Esophagus (tissue), 2 donors: ENCODE measurements around the gene DDX53. TPM values are rescaled to one million over a fixed set of nuclear protein-coding genes. Genes with fewer than 3 reads are reported as not detected.

Experiments
- H3K27ac ChIP-seq, 2 donors: one replicate each; pipeline ENCODE4 v1.5.1; 2013; ENCODE audit warnings: low read depth in 2 of 2, mild to moderate bottlenecking in 2 of 2, inconsistent platforms in 1 of 2, low read length in 1 of 2, moderate library complexity in 1 of 2
- H3K27me3 ChIP-seq, 2 donors: one replicate each; pipeline ENCODE4 v1.6.1; 2013; ENCODE audit warnings: low read length in 2 of 2, control low read depth in 1 of 2, mild to moderate bottlenecking in 1 of 2; ENCODE audit not compliant: insufficient read depth in 2 of 2, control insufficient read depth in 1 of 2
- H3K36me3 ChIP-seq, 2 donors: one replicate each; pipeline ENCODE4 v1.6.1; 2013; ENCODE audit warnings: low read length in 1 of 2; ENCODE audit not compliant: control insufficient read depth in 2 of 2, insufficient read depth in 2 of 2
- H3K4me1 ChIP-seq, 2 donors: one replicate each; pipeline ENCODE4 v1.6.1; 2013; ENCODE audit warnings: low read length in 1 of 2; ENCODE audit not compliant: control insufficient read depth in 2 of 2, insufficient read depth in 2 of 2
- H3K4me3 ChIP-seq, 2 donors: one replicate each; pipeline ENCODE4 v1.5.1; 2013; ENCODE audit warnings: low read length in 2 of 2, mild to moderate bottlenecking in 2 of 2, low read depth in 1 of 2, moderate library complexity in 1 of 2
- H3K9me3 ChIP-seq, 2 donors: one replicate each; pipeline ENCODE4 v1.6.1; 2013; ENCODE audit warnings: mild to moderate bottlenecking in 2 of 2, low read depth in 1 of 2, low read length in 1 of 2, moderate library complexity in 1 of 2; ENCODE audit not compliant: control insufficient read depth in 2 of 2, insufficient read depth in 1 of 2
- WGBS, 2 donors: extraction: QIAGEN DNeasy Blood & Tissue Kit; methylation state at CpG; one replicate each; pipeline ENCODE4 v1.1.7; 2013; 5-methylcytosine and 5-hydroxymethylcytosine counted together
- polyA plus RNA-seq, 2 donors: library from polyadenylated mRNA; stranded (reverse); fragments of 200-250 nt; gene quantifications; one replicate each; pipeline ENCODE4 v1.2.3, GENCODE V29; 2013
- donor health status: healthy with polysubstance abuse.
- donor health status: Bipolar disorder and iron deficiency.

DDX53 gene
- polyA plus RNA-seq, 2 donors = not detected

DNA sequence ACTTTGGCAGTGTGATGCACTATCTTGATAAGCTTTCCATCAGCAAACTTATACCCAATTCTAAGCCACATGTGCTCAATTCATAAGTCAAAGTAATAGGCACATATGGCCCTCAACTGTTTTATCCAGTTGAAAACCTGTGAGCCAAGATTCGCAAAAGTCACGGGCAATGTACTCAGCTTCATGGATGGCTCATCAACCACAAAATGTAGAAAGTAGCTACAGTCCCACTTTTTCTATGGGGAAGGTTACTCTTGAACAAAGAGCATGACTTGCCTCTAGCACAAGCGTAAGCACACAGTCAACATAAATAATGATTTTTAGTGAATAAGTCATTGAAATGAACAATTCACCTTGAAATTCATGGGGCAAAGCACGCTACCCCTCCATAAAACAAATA lies 25.1 kb upstream of the DDX53 start:
- Histone ChIP-seq H3K27ac (no peak overlapping the region), H3K27me3 (no peaks in the 10 kb centered on the region), H3K36me3 (no peaks in the 10 kb centered on the region), H3K9me3 (no peaks in the 10 kb centered on the region), H3K4me1 (no peaks in the 10 kb centered on the region), H3K4me3 (no peak overlapping the region)
- 80 to 91% methylated on average over 4 of the region's 4 CpGs for WGBS, 2 donors

DNA sequence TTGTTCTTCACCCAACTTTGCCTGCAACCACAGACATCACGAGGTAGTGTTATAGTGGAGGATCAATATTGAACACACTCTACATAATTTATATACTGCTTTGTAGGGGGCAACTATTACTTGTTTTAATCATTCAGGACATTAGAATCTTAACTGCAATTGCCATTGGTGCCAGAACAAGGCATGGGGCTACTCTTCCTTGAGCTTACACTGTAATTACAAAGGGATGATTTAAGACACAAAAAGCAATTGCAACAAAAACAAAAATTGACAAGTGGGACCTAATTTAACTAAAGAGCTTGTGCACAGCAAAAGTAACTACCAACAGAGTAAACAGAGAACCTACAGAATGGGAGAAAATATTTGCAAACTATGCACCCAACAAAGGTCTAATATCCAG lies 24.0 kb upstream of the DDX53 start:
- WGBS, 2 donors = 57 to 73% methylated on average over 1 of the region's 1 CpG
- H3K4me3 ChIP-seq = no peak overlapping the region
- no peaks in the 10 kb centered on the region for H3K27me3 ChIP-seq
- no peak overlapping the region for H3K27ac ChIP-seq
- H3K4me1 ChIP-seq = no peaks in the 10 kb centered on the region
- no peaks in the 10 kb centered on the region for H3K9me3 ChIP-seq
- no peaks in the 10 kb centered on the region for H3K36me3 ChIP-seq

GRCh38 chrX:22985958-22986357 lies 13.8 kb upstream of the DDX53 start:
- Histone ChIP-seq H3K4me3 (no peak overlapping the region), H3K27me3 (no peaks in the 10 kb centered on the region), H3K9me3 (no peaks in the 10 kb centered on the region), H3K36me3 (no peaks in the 10 kb centered on the region), H3K27ac (no peak overlapping the region), H3K4me1 (no peaks in the 10 kb centered on the region)
- WGBS, 2 donors = 84 to 89% methylated on average over 2 of the region's 2 CpGs

DNA sequence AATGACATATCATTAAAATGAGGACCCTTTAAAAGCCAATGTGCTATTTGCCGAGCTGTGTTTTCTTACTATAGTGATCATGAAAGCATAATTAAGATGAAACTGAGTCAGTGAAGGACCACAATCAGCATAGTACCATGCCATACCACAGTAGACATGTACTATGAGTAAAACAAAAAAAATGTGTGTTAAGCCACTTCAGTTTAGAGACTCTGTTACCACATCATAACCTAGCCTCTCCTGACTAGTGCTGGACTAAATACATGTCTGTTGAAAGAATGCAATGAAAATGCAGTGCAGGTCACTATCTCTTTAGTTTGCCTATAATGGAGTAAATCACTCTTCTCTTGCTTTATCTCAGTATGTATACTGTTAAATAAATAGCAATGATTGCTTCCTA lies 12.3 kb upstream of the DDX53 start:
- no peaks in the 10 kb centered on the region for H3K36me3 ChIP-seq
- H3K9me3 ChIP-seq = no peaks in the 10 kb centered on the region
- no peaks in the 10 kb centered on the region for H3K4me1 ChIP-seq
- H3K4me3 ChIP-seq = no peak overlapping the region
- no peaks in the 10 kb centered on the region for H3K27me3 ChIP-seq
- 77 to 79% methylated on average over 1 of the region's 1 CpG for WGBS, 2 donors
- no peak overlapping the region for H3K27ac ChIP-seq

DNA sequence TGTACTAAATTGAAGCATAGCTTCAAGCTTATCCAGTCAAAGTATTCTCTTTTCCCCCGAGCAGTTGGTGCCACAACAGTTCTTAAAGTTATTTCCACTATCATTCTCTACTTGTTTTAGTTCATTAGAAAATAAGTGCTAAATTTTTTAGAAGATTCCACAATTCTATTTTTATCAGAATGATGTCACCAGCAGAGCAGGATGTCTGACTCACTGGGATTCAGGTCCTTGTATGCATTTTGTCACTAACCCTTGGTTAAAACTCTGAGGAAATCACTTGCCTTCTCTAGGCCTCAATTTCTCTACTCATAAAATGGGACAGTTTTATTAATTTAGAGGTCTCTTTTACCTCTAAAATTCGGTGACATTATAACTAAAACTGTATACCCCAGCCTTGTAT lies 3.4 kb downstream of the DDX53 start:
- Histone ChIP-seq H3K36me3 (no peaks in the 10 kb centered on the region), H3K4me3 (no peak overlapping the region), H3K27me3 (no peaks in the 10 kb centered on the region), H3K4me1 (no peaks in the 10 kb centered on the region), H3K9me3 (no peaks in the 10 kb centered on the region), H3K27ac (no peak overlapping the region)
- 55 to 74% methylated on average over 2 of the region's 2 CpGs for WGBS, 2 donors

DNA sequence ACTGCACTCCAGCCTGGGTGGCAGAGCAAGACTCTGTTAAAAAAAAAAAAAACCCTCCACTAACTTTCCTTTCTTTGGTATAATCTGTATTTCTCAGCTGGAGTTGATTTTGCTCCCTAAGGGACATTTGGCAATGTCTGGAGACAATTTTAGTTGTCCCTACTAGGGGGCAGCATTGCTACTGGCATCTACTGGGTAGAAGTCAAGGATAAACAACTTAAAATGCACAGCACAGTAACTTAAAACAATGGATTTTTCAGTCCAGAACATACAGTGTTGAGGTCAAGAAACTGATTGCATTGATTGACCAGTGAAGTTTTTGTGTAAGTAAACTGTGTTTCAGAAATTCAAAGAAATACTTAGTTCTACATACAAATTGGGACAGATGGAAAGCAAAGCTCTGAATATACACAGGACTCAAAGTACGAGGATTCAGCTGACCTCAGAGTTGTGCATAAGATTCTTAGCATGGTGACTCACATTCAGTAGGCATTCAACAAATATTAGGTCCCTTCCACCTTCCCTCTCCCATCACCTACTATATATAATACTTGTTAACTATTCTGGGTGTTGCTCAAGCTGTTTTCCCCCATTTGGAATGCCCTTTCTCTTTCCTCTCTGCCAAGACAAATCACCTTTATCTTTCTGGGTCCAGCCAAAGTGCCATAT lies 8.8 kb downstream of the DDX53 start:
- no peaks in the 10 kb centered on the region for H3K36me3 ChIP-seq
- H3K9me3 ChIP-seq = no peaks in the 10 kb centered on the region
- H3K4me1 ChIP-seq = no peaks in the 10 kb centered on the region
- H3K27ac ChIP-seq = no peak overlapping the region
- WGBS, 2 donors = 53 to 57% methylated on average over 1 of the region's 1 CpG
- no peaks in the 10 kb centered on the region for H3K27me3 ChIP-seq
- no peak overlapping the region for H3K4me3 ChIP-seq

DNA sequence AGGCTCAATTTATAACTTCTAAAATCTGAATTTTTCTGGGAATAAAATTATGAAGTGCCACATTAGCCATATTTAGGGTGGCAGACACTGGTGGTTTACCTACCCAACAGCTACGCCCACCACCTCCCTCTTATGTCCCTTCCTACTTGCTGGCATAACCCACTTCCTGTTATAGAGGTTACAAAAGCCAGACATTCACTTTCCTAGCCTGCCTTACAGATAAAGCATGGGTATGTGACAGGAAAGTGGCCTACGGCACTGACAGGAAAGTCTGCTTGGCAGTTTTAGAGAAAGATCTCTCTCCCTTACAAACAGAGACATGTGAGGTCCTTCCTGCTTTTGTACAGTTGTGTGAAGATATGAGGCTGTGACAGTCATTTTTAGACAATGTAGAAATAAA lies 12.4 kb downstream of the DDX53 start:
- Histone ChIP-seq H3K4me3 (no peak overlapping the region), H3K9me3 (no peaks in the 10 kb centered on the region), H3K4me1 (no peaks in the 10 kb centered on the region), H3K36me3 (no peaks in the 10 kb centered on the region), H3K27me3 (no peaks in the 10 kb centered on the region), H3K27ac (no peak overlapping the region)
- 63 to 74% methylated on average over 2 of the region's 2 CpGs for WGBS, 2 donors

DNA sequence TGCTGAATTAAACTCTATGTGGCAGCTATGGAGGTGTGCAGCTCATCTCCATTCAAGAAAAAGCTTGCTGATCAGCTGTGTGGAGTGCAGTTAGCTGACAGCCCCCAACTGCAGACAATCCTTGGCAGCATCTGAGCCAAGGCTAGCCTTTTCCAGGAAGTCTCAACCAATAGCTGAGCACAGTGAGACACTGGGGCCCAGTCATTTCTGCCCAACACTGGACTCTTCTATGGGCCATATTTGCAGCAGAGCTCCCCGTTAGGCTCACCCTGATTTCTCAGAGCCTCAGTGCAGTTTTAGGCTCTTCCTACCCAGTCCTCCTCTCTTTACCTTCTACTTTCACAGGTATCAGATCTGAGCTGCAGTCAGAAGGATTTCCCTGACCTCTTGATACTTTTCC lies 12.9 kb downstream of the DDX53 start:
- no peak overlapping the region for H3K4me3 ChIP-seq
- no peaks in the 10 kb centered on the region for H3K9me3 ChIP-seq
- no peaks in the 10 kb centered on the region for H3K36me3 ChIP-seq
- no peak overlapping the region for H3K27ac ChIP-seq
- 77 to 81% methylated on average over 1 of the region's 1 CpG for WGBS, 2 donors
- H3K4me1 ChIP-seq = no peaks in the 10 kb centered on the region
- H3K27me3 ChIP-seq = no peaks in the 10 kb centered on the region

GRCh38 chrX:23013366-23013765 lies 13.6 kb downstream of the DDX53 start:
- Histone ChIP-seq H3K9me3 (no peaks in the 10 kb centered on the region), H3K27me3 (no peaks in the 10 kb centered on the region)
- 57 to 68% methylated on average over 2 of the region's 2 CpGs for WGBS, 2 donors

DNA sequence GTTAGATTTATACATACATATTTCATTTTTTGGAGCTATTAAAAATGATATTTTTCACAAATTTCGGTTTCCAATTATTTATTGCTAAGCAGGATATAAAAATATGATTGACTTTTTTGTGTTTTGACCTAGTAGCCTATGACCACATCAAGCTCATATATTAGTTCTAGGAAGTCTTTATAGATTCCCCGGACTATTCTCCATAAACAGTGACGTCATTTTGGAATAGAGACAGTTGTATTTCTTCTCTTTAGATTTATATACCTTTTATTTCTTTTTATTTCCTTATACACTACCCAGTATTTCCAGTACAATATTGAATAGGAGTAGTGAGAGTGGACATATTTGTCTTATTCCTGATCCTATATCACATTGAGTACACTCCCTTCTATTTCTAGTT lies 31.8 kb downstream of the DDX53 start:
- no peaks in the 10 kb centered on the region for H3K9me3 ChIP-seq
- no peaks in the 10 kb centered on the region for H3K4me1 ChIP-seq
- H3K36me3 ChIP-seq = no peaks in the 10 kb centered on the region
- WGBS, 2 donors = 71 to 81% methylated on average over 3 of the region's 3 CpGs
- no peak overlapping the region for H3K4me3 ChIP-seq
- H3K27ac ChIP-seq = no peak overlapping the region
- H3K27me3 ChIP-seq = no peaks in the 10 kb centered on the region

More at GRCh38 chrX:23013366-23013765, 13.6 kb downstream of the DDX53 start:
- no peaks in the 10 kb centered on the region for H3K4me1 ChIP-seq
- H3K36me3 ChIP-seq = no peaks in the 10 kb centered on the region
- H3K27ac ChIP-seq = no peak overlapping the region
- H3K4me3 ChIP-seq = no peak overlapping the region
